Measurements from ENCODE around the gene ZBTB12.
"Not testable (repeated sequence)": the region's sequence is repeated elsewhere in the genome, so short reads cannot be mapped to it uniquely, and the experiment has no call there.

Gene ZBTB12

GRCh38 chr6:31874836-31875572 lies 26.9 kb downstream of the ZBTB12 start:
- DNase-seq: no peak

- no peak for DNase-seq
These were observed 27.7 kb downstream of the ZBTB12 start for GRCh38 chr6:31874084-31874670.

GRCh38 chr6:31871046-31871659 lies 30.7 kb downstream of the ZBTB12 start:
- DNase-seq: no peak

- DNase-seq: no peak
These were observed 31.4 kb downstream of the ZBTB12 start for GRCh38 chr6:31870385-31870921.

- no peak for DNase-seq
These were observed 32.5 kb downstream of the ZBTB12 start for GRCh38 chr6:31869343-31869742.

GRCh38 chr6:31868658-31868971 lies 33.3 kb downstream of the ZBTB12 start:
- DNase-seq: not testable (repeated sequence)

- DNase-seq: no peak
These were observed 36.4 kb downstream of the ZBTB12 start for GRCh38 chr6:31865205-31866118.

GRCh38 chr6:31864818-31865204 lies 37.1 kb downstream of the ZBTB12 start:
- no peak for DNase-seq

GRCh38 chr6:31864123-31864562 lies 37.7 kb downstream of the ZBTB12 start:
- DNase-seq: not testable (repeated sequence)

- DNase-seq: peak; percentile 99
These were observed 39.3 kb downstream of the ZBTB12 start, which contains the start of gene NEU1 for GRCh38 chr6:31862344-31863235. Gene NEU1 (minus strand): TSS chr6:31862821. CDS start chr6:31862776, 45 bp downstream.

- DNase-seq: no peak
These were observed 40.0 kb downstream of the ZBTB12 start for GRCh38 chr6:31861919-31862343.

GRCh38 chr6:31861150-31861549 lies 40.7 kb downstream of the ZBTB12 start:
- no peak for DNase-seq

- DNase-seq: no peak
These were observed 41.5 kb downstream of the ZBTB12 start for GRCh38 chr6:31860349-31860748.

GRCh38 chr6:31859923-31860322 lies 42.0 kb downstream of the ZBTB12 start:
- DNase-seq: no peak

GRCh38 chr6:31858707-31859106 lies 43.2 kb downstream of the ZBTB12 start:
- DNase-seq: no peak

GRCh38 chr6:31857774-31858173 lies 44.1 kb downstream of the ZBTB12 start:
- DNase-seq: not testable (repeated sequence)

GRCh38 chr6:31851980-31852718 lies 49.7 kb downstream of the ZBTB12 start:
- not testable (repeated sequence) for DNase-seq

GRCh38 chr6:31851485-31851832 lies 50.4 kb downstream of the ZBTB12 start:
- DNase-seq: no peak

GRCh38 chr6:31850765-31851484 lies 51.0 kb downstream of the ZBTB12 start:
- no peak for DNase-seq
